Measurements from ENCODE around the gene LAMA3.

DNA sequence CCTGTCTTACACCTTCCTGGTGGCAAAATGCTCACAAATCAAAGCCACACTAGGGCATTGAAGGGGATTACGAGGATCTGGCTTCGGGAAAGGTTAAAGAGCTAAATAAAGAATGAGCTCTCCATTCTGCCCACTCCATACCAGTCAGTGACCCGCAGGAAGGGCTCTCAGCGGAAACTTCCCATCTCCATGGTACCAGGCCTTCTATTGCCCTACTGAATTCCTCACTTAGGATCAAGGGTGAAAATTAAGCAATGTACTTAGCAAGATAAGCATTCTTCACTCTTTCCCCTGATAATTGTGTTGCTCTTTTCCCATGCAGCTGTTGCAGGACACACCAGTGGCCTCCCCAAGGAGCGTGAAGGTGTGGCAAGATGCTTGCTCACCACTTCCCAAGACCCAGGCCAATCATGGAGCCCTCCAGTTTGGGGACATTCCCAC lies 249.7 kb downstream of the LAMA3 start:
- TF ChIP-seq CTCF (IDR thresholded peaks at IDR 0.05) (no peak), POLR2AphosphoS5 (IDR thresholded peaks at IDR 0.05) (no peak)
